ENCODE data around the gene PCSK6. TPM values are rescaled to one million over a fixed set of nuclear protein-coding genes. Genes with fewer than 3 reads are reported as not detected.

PCSK6 gene
- polyA plus RNA-seq, 3 donors: 0.05 to 0.10 TPM; not detected in 1

- no peak overlapping the region for H3K27ac Mint-ChIP-seq
- peaks cover 0 to 3% of the 10 kb centered on the region in 2 donors for H3K36me3 Mint-ChIP-seq
- TF ChIP-seq, protein P1, sequence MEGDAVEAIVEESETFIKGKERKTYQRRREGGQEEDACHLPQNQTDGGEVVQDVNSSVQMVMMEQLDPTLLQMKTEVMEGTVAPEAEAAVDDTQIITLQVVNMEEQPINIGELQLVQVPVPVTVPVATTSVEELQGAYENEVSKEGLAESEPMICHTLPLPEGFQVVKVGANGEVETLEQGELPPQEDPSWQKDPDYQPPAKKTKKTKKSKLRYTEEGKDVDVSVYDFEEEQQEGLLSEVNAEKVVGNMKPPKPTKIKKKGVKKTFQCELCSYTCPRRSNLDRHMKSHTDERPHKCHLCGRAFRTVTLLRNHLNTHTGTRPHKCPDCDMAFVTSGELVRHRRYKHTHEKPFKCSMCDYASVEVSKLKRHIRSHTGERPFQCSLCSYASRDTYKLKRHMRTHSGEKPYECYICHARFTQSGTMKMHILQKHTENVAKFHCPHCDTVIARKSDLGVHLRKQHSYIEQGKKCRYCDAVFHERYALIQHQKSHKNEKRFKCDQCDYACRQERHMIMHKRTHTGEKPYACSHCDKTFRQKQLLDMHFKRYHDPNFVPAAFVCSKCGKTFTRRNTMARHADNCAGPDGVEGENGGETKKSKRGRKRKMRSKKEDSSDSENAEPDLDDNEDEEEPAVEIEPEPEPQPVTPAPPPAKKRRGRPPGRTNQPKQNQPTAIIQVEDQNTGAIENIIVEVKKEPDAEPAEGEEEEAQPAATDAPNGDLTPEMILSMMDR (IDR thresholded peaks at IDR 0.05): no peak
- H3K9me3 Mint-ChIP-seq: peaks cover 0 to 8% (median 1%) of the 10 kb centered on the region in 7 donors
- WGBS (ENCODE audit: insufficient coverage): 75% methylated on average over 15 of the region's 18 CpGs
- H3K4me3 ChIP-seq (replicated peaks in 1 of 3; ENCODE audit: low read depth in 2 of 3, low read length in 3 of 3): no peak overlapping the region
- peak overlapping the region in 1 of 2 donors; percentile 59 for H3K4me3 Mint-ChIP-seq
- H3K27ac ChIP-seq (ENCODE audit: low read depth in 1 of 2, low read length in 2 of 2): no peak overlapping the region
- no peak overlapping the region for H3K9ac ChIP-seq (ENCODE audit: insufficient read depth, low read length, poor library complexity, severe bottlenecking)
- peaks cover 7% of the 10 kb centered on the region for H3K4me1 Mint-ChIP-seq
- peaks cover 31 to 62% of the 10 kb centered on the region in 2 donors for H3K27me3 ChIP-seq (ENCODE audit: control insufficient read depth in 2 of 2, insufficient read depth in 2 of 2, low read length in 2 of 2)
- DNase-seq: no peak
- H3K36me3 ChIP-seq (replicated peaks in 1 of 2; ENCODE audit: control insufficient read depth in 1 of 2, insufficient read depth in 2 of 2, low read length in 2 of 2): no peaks in the 10 kb centered on the region
- H3K79me2 ChIP-seq (ENCODE audit: insufficient read depth, low read length): no peaks in the 10 kb centered on the region
- intact Hi-C loops (cut with micrococcal nuclease): no loop called here
- H3K4me1 ChIP-seq (ENCODE audit: control insufficient read depth in 1 of 2, insufficient read depth in 2 of 2, low read length in 2 of 2): no peaks in the 10 kb centered on the region
- H2AFZ ChIP-seq (ENCODE audit: insufficient read depth, low read depth, low read length, poor library complexity, severe bottlenecking): no peak overlapping the region
- H4K20me1 ChIP-seq (ENCODE audit: insufficient read depth, low read length): no peaks in the 10 kb centered on the region
- no peak overlapping the region for H3K4me2 ChIP-seq (replicated peaks; ENCODE audit: extremely low read depth, low read length, poor library complexity, severe bottlenecking)
- H3K27me3 Mint-ChIP-seq (ENCODE audit: low read depth in 3 of 3): peaks cover 59 to 83% (median 68%) of the 10 kb centered on the region in 3 donors
- peaks cover 0 to 11% of the 10 kb centered on the region in 2 donors for H3K9me3 ChIP-seq (replicated peaks in 1 of 2; ENCODE audit: control insufficient read depth in 1 of 2, insufficient read depth in 1 of 2, low read length in 2 of 2)
These were observed 2.5 kb upstream of the PCSK6 start for GRCh38 chr15:101491734-101492640.

DNA sequence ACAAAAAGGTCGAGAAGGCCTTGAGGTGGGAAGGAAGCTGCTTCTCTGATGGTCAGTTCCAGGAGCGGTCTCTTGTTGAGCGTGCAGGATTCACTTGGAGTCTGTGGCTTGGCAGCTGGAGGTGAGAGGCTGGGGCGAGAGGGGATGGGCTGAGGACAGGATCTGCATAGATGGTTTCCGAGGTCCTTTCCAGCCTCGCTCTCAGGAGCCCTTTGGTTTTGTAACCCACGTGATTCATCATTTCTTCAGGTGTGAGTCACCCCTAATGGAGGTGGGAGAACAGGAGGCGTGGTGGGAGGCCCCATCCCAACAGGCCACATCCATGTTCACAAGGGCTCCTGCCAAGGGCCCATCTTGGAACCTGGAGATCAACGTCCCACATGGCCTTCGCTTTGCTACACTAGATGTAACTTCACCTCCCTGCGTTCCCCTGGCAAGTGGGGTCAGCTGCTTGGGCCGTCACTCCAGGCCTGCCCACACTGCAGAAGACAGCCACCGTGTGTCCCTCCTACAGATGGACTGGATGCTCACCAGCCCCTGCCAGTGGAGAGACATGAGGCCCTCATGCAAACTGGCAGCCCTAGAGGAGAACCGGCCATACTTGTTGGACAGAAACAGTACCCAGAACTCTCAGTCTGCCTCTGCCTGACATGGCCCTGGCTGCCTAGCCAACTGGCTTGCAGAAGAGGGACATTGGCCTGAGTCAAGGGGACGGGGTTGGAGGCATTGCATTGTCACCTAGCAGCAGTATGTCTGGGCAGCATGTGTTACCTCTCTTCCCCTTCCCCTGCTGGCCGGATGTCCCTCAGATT is 1.6 kb upstream of the PCSK6 start:
- Mint-ChIP-seq H3K9me3 (peaks cover 0 to 7% (median 1%) of the 10 kb centered on the region in 7 donors), H3K4me1 (peaks cover 2% of the 10 kb centered on the region), H3K4me3 (peak overlapping the region in 1 of 2 donors; percentile 78), H3K27me3 (ENCODE audit: low read depth in 3 of 3) (peaks cover 61 to 83% (median 66%) of the 10 kb centered on the region in 3 donors), H3K36me3 (peaks cover 0 to 3% of the 10 kb centered on the region in 2 donors), H3K27ac (no peak overlapping the region)
- Histone ChIP-seq H3K79me2 (ENCODE audit: insufficient read depth, low read length) (no peaks in the 10 kb centered on the region), H3K9me3 (replicated peaks in 1 of 2; ENCODE audit: control insufficient read depth in 1 of 2, insufficient read depth in 1 of 2, low read length in 2 of 2) (peaks cover 0 to 11% of the 10 kb centered on the region in 2 donors), H3K4me1 (ENCODE audit: control insufficient read depth in 1 of 2, insufficient read depth in 2 of 2, low read length in 2 of 2) (no peaks in the 10 kb centered on the region), H3K27ac (ENCODE audit: low read depth in 1 of 2, low read length in 2 of 2) (no peak overlapping the region), H3K4me2 (replicated peaks; ENCODE audit: extremely low read depth, low read length, poor library complexity, severe bottlenecking) (no peak overlapping the region), H3K9ac (ENCODE audit: insufficient read depth, low read length, poor library complexity, severe bottlenecking) (no peak overlapping the region), H3K4me3 (replicated peaks in 1 of 3; ENCODE audit: low read depth in 2 of 3, low read length in 3 of 3) (no peak overlapping the region), H3K27me3 (ENCODE audit: control insufficient read depth in 2 of 2, insufficient read depth in 2 of 2, low read length in 2 of 2) (peaks cover 39 to 64% of the 10 kb centered on the region in 2 donors), H4K20me1 (ENCODE audit: insufficient read depth, low read length) (no peaks in the 10 kb centered on the region), H2AFZ (ENCODE audit: insufficient read depth, low read depth, low read length, poor library complexity, severe bottlenecking) (no peak overlapping the region), H3K36me3 (replicated peaks in 1 of 2; ENCODE audit: control insufficient read depth in 1 of 2, insufficient read depth in 2 of 2, low read length in 2 of 2) (no peaks in the 10 kb centered on the region)
- 90% methylated on average over 11 of the region's 16 CpGs for WGBS (ENCODE audit: insufficient coverage)
- DNase-seq: no peak
- intact Hi-C loops (cut with micrococcal nuclease): no loop called here
- TF ChIP-seq, protein P1 (IDR thresholded peaks at IDR 0.05): no peak

Data from CD14-positive monocyte (primary cell).